OCI-LY1 (cell line): ENCODE results near the gene FAF1.
"Not testable (repeated sequence)": the region's sequence is repeated elsewhere in the genome, so short reads cannot be mapped to it uniquely, and the experiment has no call there.

ENCODE experiments used
- H2AFZ ChIP-seq: fragments of 200-600 bp; sonication (generic), shearing (Covaris generic); 2 replicates; pipeline ENCODE4 v1.6.0; 2014; ENCODE audit warnings: antibody characterized with exemption, mild to moderate bottlenecking, low read length
- H3F3A ChIP-seq: fragments of 200-600 bp; sonication (generic), shearing (Covaris generic); 2 replicates; pipeline ENCODE4 v1.6.0; 2014; ENCODE audit warnings: mild to moderate bottlenecking, antibody characterized with exemption, low read length, moderate library complexity; ENCODE audit not compliant: insufficient read depth
- H3K27ac ChIP-seq: fragments of 200-600 bp; sonication (generic); 2 replicates; pipeline ENCODE4 v1.5.1; 2014; ENCODE audit warnings: low read length, mixed run types, mild to moderate bottlenecking, low read depth; ENCODE audit not compliant: poor library complexity, severe bottlenecking
- H3K27me3 ChIP-seq: fragments of 200-600 bp; sonication (generic); 2 replicates; pipeline ENCODE4 v1.6.0; 2014; ENCODE audit warnings: antibody characterized with exemption, mild to moderate bottlenecking, low read length, moderate library complexity; ENCODE audit not compliant: insufficient read depth
- H3K36me3 ChIP-seq: fragments of 200-600 bp; sonication (generic); 2 replicates; pipeline ENCODE4 v1.6.1; 2014; ENCODE audit warnings: mild to moderate bottlenecking, antibody characterized with exemption, low read length, moderate library complexity, mixed read lengths; ENCODE audit not compliant: insufficient read depth
- H3K4me1 ChIP-seq: fragments of 200-600 bp; sonication (generic); 2 replicates; pipeline ENCODE4 v1.5.1; 2014; ENCODE audit warnings: mild to moderate bottlenecking, low read length, moderate library complexity; ENCODE audit not compliant: insufficient read depth, severe bottlenecking
- H3K4me2 ChIP-seq: fragments of 200-600 bp; sonication (generic), shearing (Covaris generic); 2 replicates; pipeline ENCODE4 v1.6.1; 2014; ENCODE audit warnings: low read length
- H3K4me3 ChIP-seq: fragments of 200-600 bp; sonication (generic); 2 replicates; pipeline ENCODE4 v1.5.1; 2014; ENCODE audit warnings: low read length, low read depth, mild to moderate bottlenecking, mixed read lengths; ENCODE audit not compliant: poor library complexity, severe bottlenecking
- H3K79me2 ChIP-seq: fragments of 200-600 bp; shearing (Covaris generic); 2 replicates; pipeline ENCODE4 v1.6.1; 2016; ENCODE audit warnings: mixed run types, low read length, mixed read lengths; ENCODE audit not compliant: insufficient read depth
- H3K9ac ChIP-seq: fragments of 200-600 bp; sonication (generic), shearing (Covaris generic); 2 replicates; pipeline ENCODE4 v1.6.1; 2014; ENCODE audit warnings: mild to moderate bottlenecking, low read length, mixed read lengths
- H3K9me2 ChIP-seq: fragments of 200-600 bp; sonication (generic), shearing (Covaris generic); 2 replicates; pipeline ENCODE4 v1.6.1; 2014; ENCODE audit warnings: low read depth, mild to moderate bottlenecking, low read length, mixed read lengths
- H3K9me3 ChIP-seq: fragments of 200-600 bp; shearing (Covaris generic); 2 replicates; pipeline ENCODE4 v1.6.1; 2014; ENCODE audit warnings: low read length, mixed read lengths
- H4K20me1 ChIP-seq: fragments of 200-600 bp; sonication (generic), shearing (Covaris generic); 2 replicates; pipeline ENCODE4 v1.6.0; 2016; ENCODE audit warnings: mild to moderate bottlenecking, low read length; ENCODE audit not compliant: insufficient read depth
- EZH2 ChIP-seq: fragments of 200-600 bp; sonication (generic), shearing (Covaris generic); IDR thresholded peaks from 2 replicates; pipeline ENCODE4 v1.8.0; 2017; ENCODE audit warnings: borderline replicate concordance, mixed run types, mild to moderate bottlenecking, antibody characterized with exemption, low read length, moderate library complexity, mixed read lengths
- TF ChIP-seq, protein P1 (sequence below): fragments of 200-600 bp; sonication (generic), shearing (Covaris generic); IDR thresholded peaks from 2 replicates; pipeline ENCODE4 v1.5.1; 2017; ENCODE audit warnings: mild to moderate bottlenecking, antibody characterized with exemption, low read length, moderate library complexity, mixed read lengths

The FAF1 gene

DNA sequence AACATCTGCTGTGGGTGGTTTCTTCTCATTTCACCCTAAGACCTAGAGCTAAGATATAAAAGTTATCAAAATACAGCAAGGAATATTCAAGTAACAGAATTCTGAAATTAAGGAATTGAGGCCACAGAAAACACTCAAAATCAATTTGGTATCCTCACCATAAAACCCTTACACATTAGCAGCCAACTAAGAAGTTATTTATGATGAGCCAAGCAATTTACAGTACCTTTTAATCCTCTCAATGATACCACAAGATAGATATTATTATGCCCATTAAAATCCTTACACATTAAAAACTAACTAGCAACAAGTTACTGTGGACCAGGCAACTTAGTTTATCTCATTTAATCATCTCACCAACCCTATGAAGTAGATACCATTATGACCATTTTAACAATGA lies 81.6 kb downstream of the FAF1 start:
- Histone ChIP-seq H3K27ac (no peak overlapping the region), H3K79me2 (peaks cover 57% of the 10 kb centered on the region)
- TF ChIP-seq EZH2: no peak
- TF ChIP-seq, protein P1, sequence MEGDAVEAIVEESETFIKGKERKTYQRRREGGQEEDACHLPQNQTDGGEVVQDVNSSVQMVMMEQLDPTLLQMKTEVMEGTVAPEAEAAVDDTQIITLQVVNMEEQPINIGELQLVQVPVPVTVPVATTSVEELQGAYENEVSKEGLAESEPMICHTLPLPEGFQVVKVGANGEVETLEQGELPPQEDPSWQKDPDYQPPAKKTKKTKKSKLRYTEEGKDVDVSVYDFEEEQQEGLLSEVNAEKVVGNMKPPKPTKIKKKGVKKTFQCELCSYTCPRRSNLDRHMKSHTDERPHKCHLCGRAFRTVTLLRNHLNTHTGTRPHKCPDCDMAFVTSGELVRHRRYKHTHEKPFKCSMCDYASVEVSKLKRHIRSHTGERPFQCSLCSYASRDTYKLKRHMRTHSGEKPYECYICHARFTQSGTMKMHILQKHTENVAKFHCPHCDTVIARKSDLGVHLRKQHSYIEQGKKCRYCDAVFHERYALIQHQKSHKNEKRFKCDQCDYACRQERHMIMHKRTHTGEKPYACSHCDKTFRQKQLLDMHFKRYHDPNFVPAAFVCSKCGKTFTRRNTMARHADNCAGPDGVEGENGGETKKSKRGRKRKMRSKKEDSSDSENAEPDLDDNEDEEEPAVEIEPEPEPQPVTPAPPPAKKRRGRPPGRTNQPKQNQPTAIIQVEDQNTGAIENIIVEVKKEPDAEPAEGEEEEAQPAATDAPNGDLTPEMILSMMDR: no peak

DNA sequence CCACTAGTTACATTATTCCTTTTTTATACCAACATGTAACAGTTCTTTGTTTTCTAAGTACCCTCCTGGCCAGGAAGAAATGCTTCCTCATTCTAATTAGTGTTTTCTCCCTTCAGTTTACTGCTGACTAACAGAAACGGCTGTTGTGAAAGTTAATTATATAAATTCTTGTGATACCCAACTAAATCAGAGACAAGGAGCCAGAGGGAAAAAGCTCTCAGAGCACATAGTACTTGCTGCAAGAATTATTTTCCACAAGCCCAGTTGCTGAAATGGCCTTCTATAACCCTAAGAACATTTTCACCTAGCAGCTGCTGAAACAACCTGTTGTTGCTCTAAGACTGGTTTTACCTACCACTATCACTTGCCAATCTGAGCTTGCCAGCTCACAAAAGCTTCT lies 82.4 kb downstream of the FAF1 start:
- Histone ChIP-seq H3K9ac (no peak overlapping the region), H3K9me2 (no peaks in the 10 kb centered on the region), H2AFZ (no peak overlapping the region), H3K79me2 (peaks cover 54% of the 10 kb centered on the region), H3K4me3 (no peak overlapping the region), H3K27ac (no peak overlapping the region), H3K4me2 (no peak overlapping the region), H3K36me3 (no peaks in the 10 kb centered on the region), H3K9me3 (no peaks in the 10 kb centered on the region), H4K20me1 (no peaks in the 10 kb centered on the region), H3K4me1 (peaks cover 20% of the 10 kb centered on the region), H3K27me3 (no peaks in the 10 kb centered on the region), H3F3A (no peaks in the 10 kb centered on the region)
- no peak for TF ChIP-seq EZH2
- TF ChIP-seq, protein P1: no peak

More for the DNA sequence above, 81.6 kb downstream of the FAF1 start:
- no peaks in the 10 kb centered on the region for H3K27me3 ChIP-seq
- H3K36me3 ChIP-seq: no peaks in the 10 kb centered on the region
- no peak overlapping the region for H3K9ac ChIP-seq
- no peaks in the 10 kb centered on the region for H3F3A ChIP-seq
- no peak overlapping the region for H3K4me3 ChIP-seq
- no peaks in the 10 kb centered on the region for H3K9me2 ChIP-seq
- no peaks in the 10 kb centered on the region for H3K9me3 ChIP-seq
- H3K4me1 ChIP-seq: peaks cover 13% of the 10 kb centered on the region
- H4K20me1 ChIP-seq: no peaks in the 10 kb centered on the region
- H2AFZ ChIP-seq: no peak overlapping the region
- no peak overlapping the region for H3K4me2 ChIP-seq

DNA sequence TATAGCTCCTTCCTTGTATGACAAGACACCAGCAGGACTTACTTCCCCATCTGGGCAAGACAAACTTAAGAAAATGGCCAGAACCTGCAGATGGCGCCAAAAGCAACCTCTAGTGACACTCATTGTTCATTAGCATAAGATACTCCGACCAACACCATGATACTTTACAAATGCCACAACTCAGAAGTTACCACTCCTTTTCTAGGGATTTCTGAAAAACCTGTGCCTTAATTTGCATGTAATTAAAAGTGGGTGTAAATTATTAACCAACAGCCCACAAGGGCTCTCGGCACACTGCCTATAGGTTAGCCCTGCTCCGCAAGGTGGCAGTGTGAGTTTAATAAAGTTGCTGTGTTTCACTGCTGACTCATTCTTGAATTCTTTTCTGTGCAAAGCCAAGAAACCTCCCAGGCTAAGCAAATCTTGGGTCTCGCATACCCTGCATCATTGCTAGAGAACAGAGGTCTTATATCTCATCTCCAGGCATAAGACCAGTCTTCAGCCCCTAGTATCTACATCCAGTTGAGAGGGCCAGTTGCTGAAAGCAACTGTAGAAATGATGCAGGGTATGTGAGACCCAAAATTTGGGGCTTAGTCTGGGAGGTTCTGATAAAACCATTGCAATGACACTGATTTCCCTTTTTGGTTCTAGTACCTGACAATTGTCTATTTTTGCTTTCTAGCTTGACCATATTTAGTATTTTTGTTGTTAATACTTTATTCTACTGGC lies 86.4 kb downstream of the FAF1 start:
- peak overlapping the region; percentile 56 for H3K4me2 ChIP-seq
- H3F3A ChIP-seq: no peaks in the 10 kb centered on the region
- H3K4me1 ChIP-seq: peaks cover 20% of the 10 kb centered on the region
- H3K4me3 ChIP-seq: peak overlapping the region; percentile 46
- no peaks in the 10 kb centered on the region for H3K27me3 ChIP-seq
- H3K9ac ChIP-seq: peak overlapping the region; percentile 11; the same call in 1 of the 2 replicates
- TF ChIP-seq, protein P1: peak; percentile 100
- TF ChIP-seq EZH2: no peak
- no peaks in the 10 kb centered on the region for H4K20me1 ChIP-seq
- no peaks in the 10 kb centered on the region; the same call in 1 of the 2 replicates for H3K9me3 ChIP-seq
- H3K79me2 ChIP-seq: peaks cover 47% of the 10 kb centered on the region
- no peaks in the 10 kb centered on the region for H3K9me2 ChIP-seq
- H2AFZ ChIP-seq: no peak overlapping the region
- peaks cover 5% of the 10 kb centered on the region; the same call in 1 of the 2 replicates for H3K36me3 ChIP-seq
- H3K27ac ChIP-seq: peak overlapping the region; percentile 44

DNA sequence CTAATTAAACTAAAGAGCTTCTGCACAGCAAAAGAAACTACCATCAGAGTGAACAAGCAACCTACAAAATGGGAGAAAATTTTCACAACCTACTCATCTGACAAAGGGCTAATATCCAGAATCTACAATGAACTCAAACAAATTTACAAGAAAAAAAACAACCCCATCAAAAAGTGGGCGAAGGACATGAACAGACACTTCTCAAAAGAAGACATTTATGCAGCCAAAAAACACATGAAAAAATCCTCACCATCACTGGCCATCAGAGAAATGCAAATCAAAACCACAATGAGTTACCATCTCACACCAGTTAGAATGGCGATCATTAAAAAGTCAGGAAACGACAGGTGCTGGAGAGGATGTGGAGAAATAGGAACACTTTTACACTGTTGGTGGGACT lies 95.2 kb downstream of the FAF1 start:
- Histone ChIP-seq H3K79me2 (peaks cover 79% of the 10 kb centered on the region), H3K9me3 (peaks cover 26% of the 10 kb centered on the region)
- H3K27me3 ChIP-seq, H3K27ac ChIP-seq, H3K9ac ChIP-seq, H3K4me1 ChIP-seq, H3K4me2 ChIP-seq, H2AFZ ChIP-seq, H3F3A ChIP-seq, H4K20me1 ChIP-seq, H3K36me3 ChIP-seq, H3K4me3 ChIP-seq, H3K9me2 ChIP-seq: not testable (repeated sequence)
